HG03025 (cell line): ENCODE results near the gene TMEM45A.
"Not testable (repeated sequence)": the region's sequence is repeated elsewhere in the genome, so short reads cannot be mapped to it uniquely, and the experiment has no call there.

Experiments
- ATAC-seq: cut with Tn5 transposase; IDR thresholded peaks from one replicate; pipeline ENCODE4 v1.9.1; 2021; ENCODE audit warnings: mild to moderate bottlenecking, moderate library complexity; ENCODE audit not compliant: unreplicated experiment, low FRiP score

The TMEM45A gene

DNA sequence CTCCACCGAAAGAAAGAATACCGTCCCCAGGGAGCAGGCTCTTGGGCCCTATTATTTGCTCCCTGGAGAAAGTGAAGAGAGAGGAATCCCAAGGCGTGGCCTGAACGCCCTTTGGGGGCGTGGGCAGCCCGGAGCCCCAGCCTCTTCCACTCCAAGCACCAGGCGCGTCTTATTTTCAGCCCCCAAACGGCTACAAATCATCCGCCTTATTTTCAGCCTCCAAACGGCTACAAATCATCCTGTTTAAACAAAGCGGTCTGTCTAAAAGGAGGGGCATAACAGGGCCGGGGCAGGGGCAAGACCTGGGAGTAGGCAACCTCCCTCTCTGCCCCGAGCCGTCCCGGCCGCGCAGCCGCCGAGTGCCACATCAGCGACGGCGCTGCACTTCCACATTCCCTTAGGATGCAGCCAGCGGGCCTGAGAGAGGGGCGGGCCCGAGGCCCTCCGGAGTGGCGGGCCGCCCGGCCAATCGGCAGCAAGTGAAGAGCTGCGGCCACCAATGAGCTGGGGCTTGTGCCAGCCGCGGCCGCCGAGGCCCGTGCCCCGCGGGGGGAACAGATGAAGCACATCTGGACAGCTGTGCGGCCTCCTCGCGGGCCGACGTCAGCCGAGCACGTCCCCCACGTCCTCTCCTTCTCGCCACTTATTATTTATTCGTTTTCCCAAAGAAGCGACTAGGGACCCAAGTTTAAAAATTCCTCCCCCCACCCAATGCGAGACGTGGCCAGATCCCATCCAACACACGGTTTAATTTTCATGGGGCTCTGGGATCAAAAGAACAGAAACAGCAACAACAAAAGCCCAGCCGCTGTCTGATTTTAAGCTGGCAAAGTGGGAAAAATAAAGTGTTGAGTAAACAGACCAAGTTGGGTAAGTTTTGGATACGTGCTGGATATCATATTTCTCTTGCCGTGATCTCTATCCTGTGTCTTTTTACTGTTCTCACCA is at the start of gene TMEM45A:
TMEM45A (plus strand) TSS at position 561 of the 948 bp plus-strand sequence. CDS start 62,593 bp downstream, outside the sequence.
- peak; percentile 98 for ATAC-seq

GRCh38 chr3:100443690-100444089 is 48.7 kb upstream of the TMEM45A start:
- no peak for ATAC-seq

DNA sequence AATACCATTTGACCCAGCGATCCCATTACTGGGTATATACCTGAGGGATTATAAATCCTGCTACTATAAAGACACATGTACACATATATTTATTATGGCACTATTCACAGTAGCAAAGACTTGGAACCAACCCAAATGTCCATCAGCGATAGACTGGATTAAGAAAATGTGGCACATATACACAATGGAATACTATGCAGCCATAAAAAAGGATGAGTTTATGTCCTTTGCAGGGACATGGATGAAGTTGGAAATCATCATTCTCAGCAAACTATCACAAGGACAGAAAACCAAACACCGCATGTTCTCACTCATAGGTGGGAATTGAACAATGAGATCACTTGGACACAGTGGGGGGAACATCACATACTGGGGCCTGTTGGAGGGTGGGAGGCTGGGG is 45.4 kb upstream of the TMEM45A start:
- ATAC-seq = not testable (repeated sequence)

GRCh38 chr3:100448079-100448478 is 44.3 kb upstream of the TMEM45A start:
- no peak for ATAC-seq

DNA sequence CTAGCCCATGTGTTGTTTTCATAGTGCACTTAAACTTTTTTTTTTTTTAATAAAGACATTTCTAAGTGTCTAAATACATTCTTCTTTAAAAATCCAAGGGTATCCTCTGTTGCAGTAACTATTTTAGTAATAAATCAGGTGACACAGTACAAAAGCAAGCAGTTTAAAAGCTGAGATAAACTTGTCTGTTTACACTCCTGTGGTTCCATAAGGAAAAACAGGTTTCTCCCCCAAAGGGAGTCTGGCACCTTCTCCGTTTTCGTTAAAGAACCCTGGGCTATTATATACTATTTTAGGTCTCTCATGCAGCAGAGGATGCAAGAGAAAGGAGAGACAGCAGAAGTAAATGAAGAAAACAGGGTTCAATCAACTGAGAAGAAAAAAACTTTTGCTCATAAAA is 43.2 kb upstream of the TMEM45A start:
- no peak for ATAC-seq

GRCh38 chr3:100454677-100455076 is 37.7 kb upstream of the TMEM45A start:
- ATAC-seq = no peak

GRCh38 chr3:100455841-100456550 is 36.4 kb upstream of the TMEM45A start:
- ATAC-seq = no peak

DNA sequence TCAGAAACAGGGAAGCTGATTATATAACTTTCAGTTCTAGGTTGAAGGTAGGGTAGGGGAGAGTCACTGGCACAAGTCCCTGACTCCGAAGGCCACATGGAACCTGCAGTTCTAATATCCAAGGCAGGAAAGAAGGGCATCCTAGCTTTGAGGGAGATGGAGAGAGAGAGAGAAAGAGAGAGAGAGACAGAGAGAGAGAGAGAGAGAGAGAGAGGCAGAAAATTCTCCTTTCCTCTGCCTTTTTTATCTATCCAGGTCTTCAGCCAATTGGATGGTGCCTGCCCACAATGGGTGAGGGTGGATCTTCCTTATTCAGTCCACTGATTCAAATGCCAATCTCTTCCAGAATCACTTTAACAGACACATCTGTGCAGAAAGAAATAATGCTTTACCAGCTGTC is 35.7 kb upstream of the TMEM45A start:
- no peak for ATAC-seq

DNA sequence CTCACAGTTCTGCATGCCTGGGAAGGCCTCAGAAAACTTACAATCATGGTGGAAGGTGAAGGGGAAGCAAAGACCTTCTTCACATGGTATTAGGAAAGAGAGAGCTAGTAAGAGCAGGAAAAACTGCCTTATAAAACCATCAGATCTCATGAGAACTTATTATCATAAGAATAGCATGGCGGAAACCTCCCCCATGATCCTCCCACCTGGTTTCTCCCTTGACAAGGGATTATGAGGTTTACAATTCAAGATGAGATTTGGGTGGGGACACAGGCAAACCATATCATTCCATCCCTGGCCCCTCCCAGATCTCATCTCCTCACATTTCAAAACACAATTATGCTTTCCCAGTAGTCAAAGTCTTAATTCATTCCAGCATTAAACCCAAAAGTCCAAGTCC is 34.6 kb upstream of the TMEM45A start:
- ATAC-seq = no peak

- ATAC-seq = no peak
Observed at GRCh38 chr3:100458814-100459213, 33.6 kb upstream of the TMEM45A start.

GRCh38 chr3:100463002-100463401 is 29.4 kb upstream of the TMEM45A start:
- ATAC-seq = peak; percentile 79

DNA sequence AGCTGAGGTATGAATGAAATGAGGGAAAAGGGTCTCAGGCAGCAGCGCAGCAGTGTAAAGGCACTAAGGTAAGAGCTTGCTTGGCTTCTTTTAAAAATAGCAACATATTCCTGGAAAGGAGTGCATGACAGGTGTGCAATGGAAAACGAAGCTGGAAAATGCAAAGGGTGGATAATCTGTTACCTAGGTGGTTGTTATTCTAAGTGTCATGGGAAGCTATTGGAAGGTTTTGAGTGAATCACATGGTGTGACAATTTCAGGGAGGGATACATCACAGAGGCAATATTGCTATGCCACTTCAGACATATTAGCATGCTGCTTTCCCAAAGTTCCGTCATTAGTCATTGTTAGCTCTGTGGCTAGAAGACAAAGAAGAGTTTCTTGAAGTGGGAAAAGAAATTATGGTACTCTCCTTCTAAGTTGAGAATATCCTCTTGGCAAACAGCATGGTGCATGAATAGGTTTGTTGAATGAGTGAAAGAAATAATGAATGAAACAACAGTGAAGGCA is 28.7 kb upstream of the TMEM45A start:
- ATAC-seq = no peak

DNA sequence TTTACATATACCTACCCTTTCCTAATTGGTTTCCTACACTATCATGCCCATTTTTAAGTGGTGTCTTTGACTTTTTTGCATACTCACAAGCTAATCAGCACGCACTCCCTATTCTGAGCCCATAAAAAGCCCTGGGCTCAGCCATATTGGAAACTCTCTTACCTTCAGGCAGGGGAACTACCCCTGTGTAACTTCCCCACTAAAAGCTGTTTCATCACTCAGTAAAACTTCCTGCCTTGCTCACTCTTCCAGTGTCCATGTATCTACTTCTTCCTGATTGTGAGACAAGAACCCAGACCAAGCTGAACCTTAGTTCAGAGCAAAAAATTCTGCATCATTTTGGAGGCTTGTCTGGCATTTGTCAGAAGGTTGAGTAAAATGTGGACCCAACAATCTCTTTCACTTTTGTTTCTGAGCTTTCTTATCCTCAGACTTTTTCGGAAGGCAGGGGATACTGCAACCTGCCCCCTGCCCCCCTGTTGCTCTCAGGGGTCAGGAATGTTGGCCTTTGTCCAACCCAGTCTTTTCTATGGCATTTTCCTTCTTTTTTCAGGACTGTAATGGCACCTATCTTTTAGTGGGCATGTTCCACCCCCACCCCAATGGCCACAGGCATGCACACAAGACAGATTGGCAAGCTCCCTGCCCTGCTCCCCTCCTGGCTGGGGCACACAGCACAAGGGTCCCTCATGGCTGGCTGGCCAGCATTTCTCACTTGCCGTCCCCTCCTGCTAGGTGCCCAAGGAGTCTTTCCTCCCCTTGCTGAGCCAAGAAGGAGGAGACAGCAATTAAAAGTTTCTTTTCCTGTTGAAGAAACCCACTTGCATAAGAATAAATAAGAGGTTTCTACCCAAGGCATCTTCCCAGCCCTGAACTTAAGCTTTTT is 26.3 kb upstream of the TMEM45A start:
- peak; percentile 54 for ATAC-seq

GRCh38 chr3:100467133-100467532 is 25.3 kb upstream of the TMEM45A start:
- no peak for ATAC-seq

GRCh38 chr3:100468676-100469075 is 23.7 kb upstream of the TMEM45A start:
- no peak for ATAC-seq

- no peak for ATAC-seq
Observed at GRCh38 chr3:100470951-100471350, 21.5 kb upstream of the TMEM45A start.

DNA sequence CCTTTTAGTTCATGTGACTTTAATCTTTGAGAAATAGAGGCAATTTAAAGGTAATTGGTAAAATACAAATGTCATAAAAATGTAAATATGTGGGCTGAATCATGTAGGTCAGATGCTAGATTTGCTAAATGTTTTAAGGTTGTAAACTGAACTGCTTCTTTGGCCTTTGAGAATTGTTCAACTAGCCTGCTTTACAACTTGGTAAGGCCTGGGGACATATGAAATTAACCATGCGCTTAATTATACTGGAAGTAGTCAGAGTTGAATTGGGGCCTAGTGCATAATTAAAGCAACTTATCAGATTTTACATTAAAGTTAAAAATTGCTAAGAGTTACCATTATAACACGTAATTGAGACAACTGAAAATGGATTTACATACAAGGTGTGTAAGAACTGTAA is 21.0 kb upstream of the TMEM45A start:
- ATAC-seq = no peak

- not testable (repeated sequence) for ATAC-seq
Observed at GRCh38 chr3:100477851-100478360, 14.5 kb upstream of the TMEM45A start.

- not testable (repeated sequence) for ATAC-seq
Observed at GRCh38 chr3:100478521-100478920, 13.9 kb upstream of the TMEM45A start.

GRCh38 chr3:100480081-100480480 is 12.3 kb upstream of the TMEM45A start:
- no peak for ATAC-seq
